CD4-positive, alpha-beta memory T cell (primary cell): ENCODE measurements around the gene CEP72. TPM values are rescaled to one million over a fixed set of nuclear protein-coding genes. Genes with fewer than 3 reads are reported as not detected.

ENCODE experiments used
- CTCF ChIA-PET: fragments of 350-600 bp; sonication (Branson Sonifier 250); formaldehyde crosslinking; loops from one replicate; lab custom pipeline; 2021; ENCODE audit warnings: inconsistent platforms; ENCODE audit not compliant: partially characterized antibody; lab: Charles Lee
- POLR2A ChIA-PET: fragments of 350-600 bp; sonication (Branson Sonifier 250); formaldehyde crosslinking; loops from one replicate; lab custom pipeline; 2021; ENCODE audit not compliant: partially characterized antibody; lab: Charles Lee
- DNase-seq, 5 donors: peaks; one replicate each; pipeline versions ENCODE4 v3.0.0 to v3.0.0-alpha.2; 2020 to 2022; ENCODE audit warnings: mixed read lengths in 1 of 5
- H3K27ac ChIP-seq: one replicate; pipeline ENCODE4 v1.7.0; 2013; ENCODE audit warnings: low read depth, low read length
- H3K27me3 ChIP-seq: 2 replicates; pipeline ENCODE4 v1.7.0; 2013; ENCODE audit warnings: mild to moderate bottlenecking, low read length, moderate library complexity; ENCODE audit not compliant: insufficient read depth
- H3K36me3 ChIP-seq: 2 replicates; pipeline ENCODE4 v1.7.0; 2013; ENCODE audit warnings: mild to moderate bottlenecking, low read length, moderate library complexity; ENCODE audit not compliant: insufficient read depth
- H3K4me1 ChIP-seq: 2 replicates; pipeline ENCODE4 v1.7.0; 2013; ENCODE audit warnings: mild to moderate bottlenecking, low read length, moderate library complexity; ENCODE audit not compliant: insufficient read depth
- H3K4me3 ChIP-seq, 2 donors: one replicate each; pipeline ENCODE4 v1.7.0; 2013; ENCODE audit warnings: low read length in 2 of 2, mild to moderate bottlenecking in 1 of 2
- H3K9me3 ChIP-seq, 2 donors: one replicate each; pipeline ENCODE4 v1.7.0; 2013; ENCODE audit warnings: low read length in 2 of 2, control low read depth in 1 of 2; ENCODE audit not compliant: control insufficient read depth in 1 of 2
- H3K27ac Mint-ChIP-seq, 7 donors: one replicate each; pipeline ENCODE4 v1.8.0; 2020 to 2021; ENCODE audit warnings: mixed read lengths in 7 of 7, mild to moderate bottlenecking in 6 of 7, inconsistent platforms in 3 of 7, moderate library complexity in 3 of 7
- H3K27me3 Mint-ChIP-seq, 2 donors: one replicate each; pipeline ENCODE4 v1.8.0; 2020 to 2021; ENCODE audit warnings: mixed read lengths in 2 of 2
- H3K36me3 Mint-ChIP-seq, 2 donors: one replicate each; pipeline ENCODE4 v1.8.0; 2020 to 2021; ENCODE audit warnings: mixed read lengths in 2 of 2, inconsistent platforms in 1 of 2, mild to moderate bottlenecking in 1 of 2
- H3K4me1 Mint-ChIP-seq, 4 donors: one replicate each; pipeline ENCODE4 v1.8.0; 2020 to 2021; ENCODE audit warnings: mixed read lengths in 4 of 4, mild to moderate bottlenecking in 1 of 4
- H3K4me3 Mint-ChIP-seq, 8 donors: one replicate each; pipeline ENCODE4 v1.8.0; 2020 to 2021; ENCODE audit warnings: mixed read lengths in 8 of 8, mild to moderate bottlenecking in 7 of 8, moderate library complexity in 6 of 8, inconsistent platforms in 3 of 8
- H3K9me3 Mint-ChIP-seq, 8 donors: one replicate each; pipeline ENCODE4 v1.8.0; 2020 to 2021; ENCODE audit warnings: mixed read lengths in 8 of 8, mild to moderate bottlenecking in 5 of 8, inconsistent platforms in 3 of 8, moderate library complexity in 1 of 8
- intact Hi-C: fragments of 100-400 bp; cut with micrococcal nuclease; formaldehyde crosslinking; loops from one replicate; pipeline ENCODE4 v1.15.1; 2023
- polyA plus RNA-seq, 2 donors: library from polyadenylated mRNA; unstranded; fragments of 300-500 nt; fragmentation: Illumina TruSeq; gene quantifications; one replicate each; pipeline ENCODE4 v1.2.3, GENCODE V29; 2021
- total RNA-seq, 2 experiments: library from RNA; stranded (reverse); gene quantifications; one replicate each; pipeline ENCODE4 v1.2.3, GENCODE V29; 2021

Gene CEP72
- total and polyA plus RNA-seq, 4 experiments from 2014 or later = 2.5 to 28.0 (median 16.2) TPM

DNA sequence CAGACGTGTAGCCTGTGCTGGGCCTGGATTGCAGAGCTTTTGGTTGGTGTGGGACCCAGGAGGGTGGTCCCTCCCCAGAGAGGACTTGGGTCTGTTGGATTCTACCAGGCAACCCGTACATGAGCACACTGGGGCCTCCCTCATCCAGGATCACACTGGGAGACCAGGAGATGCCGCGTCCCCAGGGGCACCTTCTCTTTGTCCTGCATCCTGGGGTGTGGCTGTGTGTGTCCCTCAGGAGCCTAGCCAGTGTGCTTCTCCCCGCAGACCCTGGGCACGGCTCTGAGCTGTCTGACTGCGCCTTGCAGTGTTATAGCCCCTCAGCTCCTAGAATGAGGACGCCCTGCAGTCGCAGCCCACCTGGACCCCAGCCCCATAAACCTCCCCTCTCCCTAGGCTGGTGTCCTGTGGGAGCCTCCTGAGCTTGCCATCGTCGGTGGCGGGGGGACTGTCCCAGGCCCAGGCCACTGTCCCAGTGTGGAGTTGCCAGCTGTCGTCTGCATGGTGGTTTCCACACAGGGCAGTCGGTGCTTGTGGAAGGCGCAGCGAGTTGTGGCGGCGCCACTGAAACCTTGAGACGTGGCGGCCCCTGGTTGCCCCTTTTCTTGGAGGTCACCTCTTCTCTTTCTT lies 27.6 kb downstream of the CEP72 start:
- ChIA-PET CTCF (no interaction called here), POLR2A (no interaction called here)
- Histone ChIP-seq H3K27ac (no peak overlapping the region), H3K4me1 (no peaks in the 10 kb centered on the region), H3K9me3 (no peaks in the 10 kb centered on the region), H3K36me3 (peaks cover 25% of the 10 kb centered on the region), H3K4me3 (no peak overlapping the region), H3K27me3 (no peaks in the 10 kb centered on the region)
- DNase-seq = no peak
- H3K27me3 Mint-ChIP-seq = no peaks in the 10 kb centered on the region
- H3K36me3 Mint-ChIP-seq = peaks cover 46 to 55% of the 10 kb centered on the region in 2 donors
- intact Hi-C loops = no loop called here
- H3K4me1 Mint-ChIP-seq = peaks cover 0 to 1% (median 0%) of the 10 kb centered on the region in 4 donors
- peaks cover 0 to 4% (median 0%) of the 10 kb centered on the region in 8 donors for H3K9me3 Mint-ChIP-seq
- H3K27ac Mint-ChIP-seq = no peak overlapping the region
- H3K4me3 Mint-ChIP-seq = no peak overlapping the region

DNA sequence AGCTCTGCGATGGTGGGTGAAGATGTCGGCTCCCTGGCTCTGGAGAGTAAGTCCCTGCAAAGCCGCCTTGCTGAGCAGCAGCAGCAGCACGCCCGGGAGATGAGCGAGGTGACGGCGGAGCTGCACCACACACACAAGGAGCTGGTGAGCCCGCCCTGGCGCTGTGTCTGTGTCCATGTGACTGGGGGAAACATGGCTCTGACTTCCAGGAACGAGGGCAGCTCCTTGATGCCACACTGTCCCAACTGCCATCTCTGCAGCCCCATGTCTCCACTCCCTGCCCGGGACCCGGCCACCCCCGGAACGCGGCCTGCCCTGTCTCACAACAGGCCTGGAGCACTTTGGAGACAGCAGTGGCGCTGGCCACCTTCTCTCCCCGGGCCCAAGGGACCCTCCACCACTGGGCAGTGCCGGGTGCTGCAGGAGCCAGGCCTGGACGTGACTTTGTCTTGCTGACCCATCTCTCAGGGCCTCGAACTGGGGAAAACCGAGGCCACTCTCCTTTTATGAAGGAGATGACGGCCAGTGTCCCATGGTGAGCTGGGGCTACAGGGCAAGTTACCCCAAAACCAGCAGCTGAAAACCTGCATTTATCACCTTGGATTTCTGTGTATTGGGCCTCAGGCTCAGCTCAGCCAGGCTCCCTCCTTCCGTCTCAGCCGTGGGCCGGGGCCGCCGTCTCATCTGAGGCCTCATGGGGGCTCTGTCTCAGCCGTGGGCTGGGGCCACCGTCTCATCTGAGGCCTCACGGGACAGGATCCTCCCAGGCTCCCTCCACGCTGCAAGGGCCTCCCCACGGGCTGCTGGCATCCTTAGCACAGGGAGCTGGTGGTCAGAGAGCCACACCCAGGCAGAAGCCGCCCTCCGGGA lies 28.6 kb downstream of the CEP72 start:
- Mint-ChIP-seq H3K9me3 (peaks cover 0 to 4% (median 0%) of the 10 kb centered on the region in 8 donors), H3K27ac (no peak overlapping the region), H3K27me3 (no peaks in the 10 kb centered on the region), H3K36me3 (peaks cover 36 to 49% of the 10 kb centered on the region in 2 donors), H3K4me3 (no peak overlapping the region), H3K4me1 (peaks cover 0 to 1% (median 0%) of the 10 kb centered on the region in 4 donors)
- ChIA-PET CTCF (no interaction called here), POLR2A (no interaction called here)
- Histone ChIP-seq H3K9me3 (no peaks in the 10 kb centered on the region), H3K4me1 (no peaks in the 10 kb centered on the region), H3K36me3 (peaks cover 21% of the 10 kb centered on the region), H3K27me3 (no peaks in the 10 kb centered on the region), H3K4me3 (no peak overlapping the region), H3K27ac (no peak overlapping the region)
- DNase-seq = no peak
- intact Hi-C loops = no loop called here

DNA sequence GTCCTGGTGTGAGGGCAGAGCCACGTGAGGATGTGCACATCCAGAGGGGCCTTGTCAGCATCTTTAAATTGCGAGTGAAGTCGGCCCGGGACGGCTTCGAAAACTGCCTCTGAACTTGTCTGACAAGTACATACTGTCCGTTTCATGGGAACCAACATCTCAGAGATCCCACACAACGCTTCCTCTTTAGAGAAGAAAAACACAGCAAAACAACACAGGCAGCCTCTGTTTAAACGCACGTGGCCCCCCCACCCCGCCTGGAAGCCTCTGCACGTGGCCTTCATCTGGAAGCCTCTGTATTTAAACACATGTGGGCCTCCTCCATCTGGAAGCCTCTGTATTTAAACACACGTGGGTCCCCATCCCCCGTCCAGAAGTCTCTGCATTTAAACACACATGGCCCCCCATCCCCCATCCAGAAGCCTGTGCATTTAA lies 29.2 kb downstream of the CEP72 start:
- Histone ChIP-seq H3K4me3 (no peak overlapping the region), H3K36me3 (peaks cover 21% of the 10 kb centered on the region), H3K4me1 (no peaks in the 10 kb centered on the region), H3K9me3 (no peaks in the 10 kb centered on the region), H3K27me3 (no peaks in the 10 kb centered on the region), H3K27ac (no peak overlapping the region)
- H3K36me3 Mint-ChIP-seq = peaks cover 36 to 48% of the 10 kb centered on the region in 2 donors
- H3K27me3 Mint-ChIP-seq = no peaks in the 10 kb centered on the region
- ChIA-PET CTCF (no interaction called here), POLR2A (no interaction called here)
- H3K9me3 Mint-ChIP-seq = no peaks in the 10 kb centered on the region
- H3K4me1 Mint-ChIP-seq = peaks cover 0 to 1% (median 0%) of the 10 kb centered on the region in 4 donors
- H3K4me3 Mint-ChIP-seq = no peak overlapping the region
- no peak overlapping the region for H3K27ac Mint-ChIP-seq
- intact Hi-C loops = no loop called here
- DNase-seq = no peak

DNA sequence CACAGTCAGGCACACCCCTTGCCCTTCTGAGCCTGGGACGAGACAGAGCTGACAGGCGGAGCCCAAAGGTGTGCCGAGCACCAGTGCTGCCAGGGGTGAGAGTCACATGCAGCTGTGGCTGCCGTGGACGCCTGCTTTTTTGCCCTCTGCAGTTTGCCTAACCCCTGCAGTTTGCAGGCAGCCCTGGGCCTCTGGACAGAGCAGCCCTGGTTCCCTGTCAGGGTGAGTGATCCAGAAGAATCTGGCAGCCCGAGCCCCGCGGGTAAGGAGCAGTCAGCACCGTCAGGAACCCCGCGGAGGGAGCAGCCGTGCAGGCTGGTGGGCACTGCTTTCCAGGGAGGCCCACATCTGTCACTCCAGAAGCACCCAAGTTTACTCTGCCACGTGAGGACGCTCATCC lies 30.3 kb downstream of the CEP72 start:
- intact Hi-C loops = no loop called here
- peaks cover 27% of the 10 kb centered on the region for H3K36me3 ChIP-seq
- Mint-ChIP-seq H3K9me3 (no peaks in the 10 kb centered on the region), H3K4me1 (peaks cover 0 to 1% (median 0%) of the 10 kb centered on the region in 4 donors), H3K36me3 (peaks cover 29 to 42% of the 10 kb centered on the region in 2 donors), H3K27ac (no peak overlapping the region), H3K27me3 (no peaks in the 10 kb centered on the region), H3K4me3 (no peak overlapping the region)
- no peak overlapping the region for H3K27ac ChIP-seq
- CTCF ChIA-PET = no interaction called here
- no peak overlapping the region for H3K4me3 ChIP-seq
- no peak for DNase-seq
- POLR2A ChIA-PET = no interaction called here
- H3K9me3 ChIP-seq = no peaks in the 10 kb centered on the region
- no peaks in the 10 kb centered on the region for H3K27me3 ChIP-seq
- no peaks in the 10 kb centered on the region for H3K4me1 ChIP-seq

DNA sequence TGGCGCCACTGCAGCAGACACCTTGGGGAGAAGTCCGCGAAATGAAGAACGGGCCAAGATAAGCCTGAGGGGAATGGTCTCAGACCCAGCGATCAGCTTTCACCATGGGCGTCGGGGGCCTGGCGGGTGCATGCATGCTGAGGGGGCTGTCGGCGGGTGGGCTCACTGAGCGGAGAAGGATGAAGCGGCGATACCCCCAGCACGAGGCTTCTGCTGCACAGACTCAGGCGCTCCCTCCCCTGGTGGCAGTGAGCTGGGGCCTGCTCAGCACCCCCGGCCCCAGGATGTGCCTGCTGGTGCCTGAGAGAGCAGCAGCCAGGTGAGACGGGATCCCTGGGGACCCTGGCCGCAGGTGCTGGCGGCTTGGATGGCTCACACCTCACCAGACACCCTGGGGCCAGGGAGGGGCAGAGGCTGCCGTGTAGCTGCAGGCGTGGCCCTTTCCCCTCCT lies 31.2 kb downstream of the CEP72 start:
- CTCF ChIA-PET = no interaction called here
- no peak overlapping the region for H3K27ac Mint-ChIP-seq

DNA sequence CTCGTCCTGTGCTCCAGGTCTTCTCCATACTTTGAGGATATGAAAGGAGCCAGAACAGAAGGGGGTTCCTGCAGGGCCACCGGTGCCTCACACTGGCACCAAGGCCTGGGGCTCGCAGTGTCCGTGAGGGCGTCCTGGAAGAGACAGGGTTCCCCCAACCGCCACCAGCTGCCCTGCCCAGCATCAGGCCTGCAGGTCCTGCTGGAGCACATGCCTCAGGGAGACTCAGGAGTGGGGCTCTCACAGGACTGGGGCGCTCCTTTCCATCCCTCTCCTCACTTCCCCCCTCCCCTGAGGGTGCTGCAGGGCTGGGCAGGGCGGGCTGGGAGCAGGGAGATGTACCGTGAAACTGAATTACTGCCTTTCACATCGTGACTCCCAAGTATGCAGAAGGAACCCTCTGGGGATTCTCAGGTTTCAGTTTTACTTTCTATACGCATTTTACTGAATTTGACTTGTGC lies 31.7 kb downstream of the CEP72 start:
- Histone ChIP-seq H3K4me3 (no peak overlapping the region), H3K27ac (no peak overlapping the region), H3K36me3 (peaks cover 33% of the 10 kb centered on the region), H3K27me3 (no peaks in the 10 kb centered on the region), H3K9me3 (no peaks in the 10 kb centered on the region), H3K4me1 (no peaks in the 10 kb centered on the region)
- no peak overlapping the region for H3K27ac Mint-ChIP-seq
- peaks cover 21 to 35% of the 10 kb centered on the region in 2 donors for H3K36me3 Mint-ChIP-seq
- CTCF ChIA-PET = no interaction called here
- no peaks in the 10 kb centered on the region for H3K9me3 Mint-ChIP-seq
- DNase-seq = no peak
- H3K27me3 Mint-ChIP-seq = no peaks in the 10 kb centered on the region
- POLR2A ChIA-PET = no interaction called here
- peaks cover 0 to 1% (median 0%) of the 10 kb centered on the region in 4 donors for H3K4me1 Mint-ChIP-seq
- intact Hi-C loops = no loop called here
- no peak overlapping the region for H3K4me3 Mint-ChIP-seq

More for the DNA sequence above, 31.2 kb downstream of the CEP72 start:
- intact Hi-C loops = no loop called here
- POLR2A ChIA-PET = no interaction called here
- H3K27ac ChIP-seq = no peak overlapping the region
- H3K36me3 ChIP-seq = peaks cover 33% of the 10 kb centered on the region
- H3K9me3 ChIP-seq = no peaks in the 10 kb centered on the region
- no peak overlapping the region for H3K4me3 ChIP-seq
- no peaks in the 10 kb centered on the region for H3K27me3 ChIP-seq
- Mint-ChIP-seq H3K4me1 (peaks cover 0 to 1% (median 0%) of the 10 kb centered on the region in 4 donors), H3K36me3 (peaks cover 21 to 35% of the 10 kb centered on the region in 2 donors), H3K27me3 (no peaks in the 10 kb centered on the region), H3K4me3 (no peak overlapping the region), H3K9me3 (no peaks in the 10 kb centered on the region)
- no peak for DNase-seq
- no peaks in the 10 kb centered on the region for H3K4me1 ChIP-seq

DNA sequence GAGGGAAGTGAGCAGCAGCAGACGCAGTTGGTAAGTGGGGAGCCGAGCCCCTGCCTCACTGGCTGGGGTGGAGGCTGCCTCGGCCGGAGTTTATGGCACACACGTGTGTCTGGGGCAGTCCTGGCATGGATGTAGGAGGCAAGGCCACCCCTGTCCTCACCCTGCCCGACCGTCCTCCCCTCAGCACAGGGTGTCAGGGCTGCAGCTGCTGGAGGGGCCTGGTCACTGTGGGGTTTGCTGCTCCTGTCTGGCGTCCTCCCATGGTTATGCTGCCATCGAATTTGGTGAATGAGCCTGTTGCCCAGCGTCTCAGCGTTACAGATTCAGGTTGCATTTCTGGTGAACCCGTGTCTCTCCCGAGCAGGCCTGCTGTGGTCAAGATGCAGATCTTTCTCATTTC lies 32.4 kb downstream of the CEP72 start:
- no peak overlapping the region for H3K27ac Mint-ChIP-seq
- Histone ChIP-seq H3K4me3 (no peak overlapping the region), H3K36me3 (peaks cover 33% of the 10 kb centered on the region), H3K4me1 (no peaks in the 10 kb centered on the region), H3K27ac (no peak overlapping the region), H3K27me3 (no peaks in the 10 kb centered on the region), H3K9me3 (no peaks in the 10 kb centered on the region)
- ChIA-PET CTCF (no interaction called here), POLR2A (no interaction called here)
- H3K9me3 Mint-ChIP-seq = no peaks in the 10 kb centered on the region
- no peak for DNase-seq
- H3K27me3 Mint-ChIP-seq = no peaks in the 10 kb centered on the region
- H3K4me1 Mint-ChIP-seq = peaks cover 0 to 1% (median 0%) of the 10 kb centered on the region in 4 donors
- intact Hi-C loops = no loop called here
- H3K36me3 Mint-ChIP-seq = peaks cover 21 to 30% of the 10 kb centered on the region in 2 donors
- H3K4me3 Mint-ChIP-seq = no peak overlapping the region
